Stimulated activated CD4-positive, alpha-beta T cell treated with anti-CD3 and anti-CD28 coated beads, Interleukin-4, amount 100 ng/mL, for 48 hours (primary cell): Measurements from ENCODE around the gene EXOC4.
"Not testable (repeated sequence)": the region's sequence is repeated elsewhere in the genome, so short reads cannot be mapped to it uniquely, and the experiment has no call there.

Source experiments
- DNase-seq, 2 donors: peaks; one replicate each; pipeline ENCODE4 v3.0.0-alpha.2; 2020; ENCODE audit warnings: low read depth in 2 of 2

EXOC4 gene

DNA sequence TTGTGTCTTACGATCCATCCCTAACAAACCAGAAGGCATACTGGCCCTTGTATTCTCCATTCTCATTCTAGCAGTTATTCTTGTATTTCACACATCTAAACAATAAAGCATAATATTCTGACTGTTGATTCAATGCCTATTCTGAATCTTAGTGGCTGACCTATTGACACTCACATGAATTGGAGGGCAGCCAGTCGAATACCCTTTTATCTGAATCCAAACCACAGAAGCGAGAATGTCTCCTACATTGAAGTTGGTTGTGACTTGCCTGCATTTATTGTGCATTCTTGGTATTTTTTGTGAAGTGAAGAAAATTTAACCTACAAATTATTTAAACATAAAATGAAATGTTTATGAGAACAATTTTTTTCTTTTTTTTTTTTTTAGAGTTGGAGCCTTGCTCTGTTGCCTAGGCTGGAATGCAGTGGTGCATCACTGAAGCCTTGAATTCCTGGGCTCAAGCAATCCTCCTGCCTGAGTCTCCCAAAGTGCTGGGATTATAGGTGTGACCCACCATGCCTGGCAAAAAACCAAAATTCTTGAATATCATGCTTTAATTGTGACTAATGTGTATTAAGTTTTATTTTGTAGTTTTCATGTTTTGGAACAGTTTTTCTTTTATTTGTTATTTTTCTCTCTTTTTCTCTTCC, 22.7 kb downstream of the EXOC4 start:
- no peak for DNase-seq

DNA sequence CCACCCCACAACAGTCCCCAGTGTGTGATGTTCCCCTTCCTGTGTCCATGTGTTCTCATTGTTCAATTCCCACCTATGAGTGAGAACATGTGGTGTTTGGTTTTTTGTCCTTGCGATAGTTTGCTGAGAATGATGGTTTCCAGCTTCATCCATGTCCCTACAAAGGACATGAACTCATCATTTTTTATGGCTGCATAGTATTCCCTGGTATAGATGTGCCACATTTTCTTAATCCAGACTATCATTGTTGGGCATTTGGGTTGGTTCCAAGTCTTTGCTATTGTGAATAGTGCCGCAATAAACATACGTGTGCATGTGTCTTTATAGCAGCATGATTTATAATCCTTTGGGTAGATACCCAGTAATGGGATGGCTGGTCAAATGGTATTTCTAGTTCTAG, 26.1 kb downstream of the EXOC4 start:
- DNase-seq = not testable (repeated sequence)

DNA sequence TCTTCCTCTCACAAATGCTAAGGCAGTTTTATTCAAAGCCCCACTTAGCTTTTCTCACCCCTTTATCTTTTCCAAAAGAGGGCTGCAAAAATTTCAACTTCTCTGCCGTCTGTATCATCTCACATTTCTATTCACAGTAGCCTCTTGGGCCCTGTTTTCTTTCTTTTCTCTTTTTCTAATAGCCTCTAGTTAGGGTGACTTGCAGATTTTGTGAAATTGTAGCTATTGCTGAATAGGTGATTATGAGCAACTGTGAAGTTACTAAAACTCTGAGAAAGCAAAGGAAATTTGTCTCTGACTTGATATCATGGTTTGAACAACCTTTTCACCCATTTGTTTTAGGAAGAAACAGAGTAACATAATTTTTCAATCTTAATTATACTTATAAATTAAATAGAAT, 29.2 kb downstream of the EXOC4 start:
- no peak for DNase-seq

DNA sequence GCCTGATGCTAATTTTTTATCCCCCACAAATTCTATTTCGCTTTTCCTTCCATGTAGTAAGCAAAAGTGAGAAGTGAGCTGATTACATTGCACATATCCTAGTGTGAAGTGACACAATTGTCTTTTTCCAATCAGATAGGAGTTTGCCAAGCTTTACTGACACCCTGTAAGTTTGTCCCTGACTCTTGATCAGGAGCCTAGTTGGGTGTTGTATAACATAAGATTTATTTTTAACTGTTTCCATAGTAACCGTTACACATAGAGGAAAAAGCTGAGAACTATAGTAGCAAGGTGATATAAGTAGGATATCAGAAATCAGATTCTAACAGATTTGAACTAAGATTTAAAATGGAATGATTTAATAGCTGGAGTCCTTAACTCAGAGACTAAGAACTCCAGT, 31.2 kb downstream of the EXOC4 start:
- no peak for DNase-seq

DNA sequence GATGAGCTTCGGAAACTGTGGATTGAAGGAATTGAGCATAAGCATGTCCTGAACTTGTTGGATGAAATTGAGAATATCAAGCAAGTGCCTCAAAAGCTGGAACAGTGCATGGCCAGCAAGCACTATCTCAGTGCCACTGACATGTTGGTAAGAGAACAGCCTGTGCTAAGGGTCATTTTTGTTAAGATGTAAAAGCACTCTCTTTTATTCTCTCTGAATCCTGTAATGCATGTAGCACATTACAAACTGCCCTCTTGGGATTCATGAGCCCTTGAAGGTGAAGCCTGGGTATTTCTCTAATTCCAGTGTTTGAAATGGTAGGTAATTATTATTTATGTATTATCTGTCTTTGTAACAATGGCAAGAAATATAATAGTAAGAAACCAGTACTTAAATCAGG, 36.1 kb downstream of the EXOC4 start:
- no peak for DNase-seq

DNA sequence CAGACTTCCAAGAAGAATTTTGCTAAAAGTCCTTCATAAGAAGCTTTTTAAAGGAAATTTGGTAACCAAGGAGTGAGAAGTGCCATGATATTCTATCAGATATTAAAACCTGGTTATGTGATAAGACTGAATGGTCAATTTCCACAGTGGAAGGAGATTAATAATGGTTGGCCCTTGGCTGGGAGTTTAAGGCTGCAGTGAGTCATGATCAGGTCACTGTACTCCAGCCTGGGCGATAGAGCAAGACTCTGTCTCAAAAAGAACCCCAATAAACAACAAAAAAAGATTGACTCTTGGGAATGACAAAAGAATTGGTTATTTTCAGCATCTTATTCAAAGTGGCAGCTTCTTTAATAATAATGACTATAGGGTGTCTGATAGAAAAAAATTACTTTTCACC, 37.2 kb downstream of the EXOC4 start:
- no peak for DNase-seq

DNA sequence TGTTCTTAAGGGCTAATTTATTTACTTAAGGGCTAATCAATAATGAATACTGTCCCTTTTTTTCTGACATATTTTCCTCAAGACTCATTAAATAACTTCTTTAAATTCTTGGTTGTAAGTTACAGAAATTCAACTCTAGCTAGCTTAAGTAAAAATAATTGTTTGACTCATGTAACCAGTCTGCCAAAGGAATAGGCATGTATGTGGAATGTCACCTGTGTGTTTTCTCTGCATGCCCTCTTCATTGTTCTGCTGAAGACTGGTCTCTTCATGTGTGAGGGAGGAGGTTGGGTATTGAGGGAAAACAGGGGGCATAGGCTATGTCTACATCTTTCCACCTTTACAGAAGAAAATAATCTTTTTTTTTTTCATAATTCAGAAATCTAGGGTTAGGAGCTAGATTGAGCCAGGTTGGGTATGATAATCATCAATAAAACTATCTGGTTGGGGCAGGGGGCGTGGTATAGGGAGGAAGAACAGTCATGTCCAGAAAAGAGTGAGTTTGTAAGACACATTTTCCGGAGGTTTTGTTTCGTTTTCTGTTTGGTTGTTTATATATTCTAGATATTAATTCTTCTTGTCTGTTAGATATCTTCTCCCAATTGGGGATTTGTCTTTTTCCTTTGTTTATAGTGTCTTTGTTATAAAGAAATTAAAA, 37.9 kb downstream of the EXOC4 start:
- DNase-seq = peak in 1 of 2 donors; percentile 7

DNA sequence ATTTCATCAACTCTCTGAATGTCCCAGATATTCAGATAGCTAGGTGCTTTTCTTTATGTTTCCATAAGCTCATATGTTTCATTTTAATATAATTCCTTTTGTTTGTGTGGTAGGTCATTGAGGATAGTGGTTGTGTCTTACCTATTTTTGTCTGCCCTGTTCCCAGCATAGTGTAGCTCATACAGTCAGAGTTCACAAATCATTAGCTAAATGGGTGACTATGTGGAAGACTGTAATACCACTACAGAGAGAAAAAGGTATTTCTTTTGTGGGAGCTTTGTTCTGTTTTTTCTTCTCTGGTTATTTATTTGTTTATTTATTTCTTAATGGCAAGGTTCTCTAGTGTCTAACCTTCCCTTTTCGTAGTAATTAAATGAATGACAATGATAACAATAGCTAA, 39.8 kb downstream of the EXOC4 start:
- no peak for DNase-seq

DNA sequence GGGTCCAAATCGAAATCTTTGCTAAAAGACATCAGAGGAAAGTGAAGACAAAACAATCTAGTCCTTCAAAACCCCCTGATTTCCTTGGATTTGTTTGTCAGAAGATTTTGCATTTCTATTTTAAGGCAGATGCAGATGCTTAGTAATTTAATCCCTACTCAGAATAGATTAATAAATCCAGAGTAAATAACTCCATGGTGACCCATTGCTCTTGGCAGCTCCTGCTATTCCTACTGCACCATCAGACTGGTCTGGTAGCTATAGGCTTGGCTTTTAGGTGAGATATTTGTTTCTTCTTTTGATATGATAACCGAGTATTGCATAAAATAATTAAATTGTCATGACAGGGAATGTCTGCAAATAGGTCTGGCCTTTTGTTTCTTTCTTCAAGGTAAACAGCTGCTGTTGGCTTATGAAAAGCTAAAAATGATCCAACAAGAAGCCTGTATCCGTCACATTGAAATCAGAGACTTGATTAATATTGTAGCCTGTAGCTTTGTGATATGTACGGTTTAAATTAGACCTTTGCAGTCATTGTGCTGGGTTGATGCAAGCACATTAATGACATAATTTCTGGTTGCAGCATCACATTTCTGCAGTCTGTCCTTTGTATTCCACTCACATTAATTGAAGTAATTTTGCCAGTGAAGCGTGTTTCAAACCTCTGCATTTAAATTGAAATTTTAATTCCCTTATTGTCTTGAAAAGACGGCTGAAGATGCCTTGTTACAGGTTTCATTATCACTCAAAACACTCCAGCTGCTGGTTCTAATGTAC, 40.7 kb downstream of the EXOC4 start:
- DNase-seq = no peak

DNA sequence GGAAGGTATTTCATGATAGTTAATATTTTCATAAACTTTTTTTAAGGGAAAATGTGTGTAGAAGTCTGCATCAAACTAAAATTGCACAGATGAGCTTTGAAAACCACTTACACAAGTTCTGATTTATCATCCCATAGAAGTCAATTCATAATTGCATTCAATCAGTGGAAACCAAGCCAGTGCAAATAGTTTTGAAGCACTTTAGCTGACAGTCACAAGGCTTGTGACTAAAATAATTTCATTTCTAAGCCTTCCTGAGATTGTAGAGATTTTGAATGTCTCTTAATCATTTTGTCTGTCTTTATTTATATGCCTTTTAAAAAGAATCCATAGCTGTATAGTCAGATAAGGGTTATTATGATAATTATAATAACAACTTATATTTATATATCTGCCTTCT, 41.4 kb downstream of the EXOC4 start:
- no peak for DNase-seq

DNA sequence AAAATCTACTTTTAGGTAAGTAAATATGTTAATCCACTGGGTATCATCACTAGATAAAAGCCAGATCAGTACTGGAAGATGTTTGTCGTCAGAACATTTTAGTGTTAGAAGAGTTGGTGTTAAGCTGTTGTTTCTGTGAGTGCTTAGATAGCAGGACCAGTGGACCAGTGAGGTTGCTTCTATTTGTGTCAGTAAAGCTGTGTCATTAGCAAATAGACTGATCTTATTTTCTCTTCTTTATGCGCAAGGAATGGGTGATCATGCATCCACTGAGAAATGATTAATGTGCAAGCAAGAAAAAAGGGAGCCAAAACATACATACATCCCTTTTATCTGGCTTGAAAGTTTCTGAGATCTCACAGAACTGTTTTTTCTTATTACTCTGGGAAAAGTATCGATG, 42.6 kb downstream of the EXOC4 start:
- DNase-seq = no peak

DNA sequence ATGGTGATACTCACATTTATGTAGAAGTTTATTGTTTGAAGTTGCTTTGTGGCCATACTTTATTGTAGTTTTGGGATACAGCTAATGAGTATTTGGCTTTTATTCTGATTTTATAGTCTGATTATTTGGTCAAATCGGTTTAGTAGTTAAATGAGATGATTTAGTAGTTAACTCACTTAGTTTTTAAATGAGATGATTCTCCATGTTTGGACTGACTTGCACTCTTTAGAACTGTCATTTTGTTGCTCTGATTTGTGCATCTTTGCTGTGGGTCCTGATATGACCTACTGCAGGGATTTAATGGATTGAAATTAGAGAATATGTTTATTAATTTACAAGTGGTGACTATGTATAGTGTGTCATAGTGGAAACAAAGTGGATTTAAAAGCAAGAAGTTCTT, 44.2 kb downstream of the EXOC4 start:
- DNase-seq = no peak

DNA sequence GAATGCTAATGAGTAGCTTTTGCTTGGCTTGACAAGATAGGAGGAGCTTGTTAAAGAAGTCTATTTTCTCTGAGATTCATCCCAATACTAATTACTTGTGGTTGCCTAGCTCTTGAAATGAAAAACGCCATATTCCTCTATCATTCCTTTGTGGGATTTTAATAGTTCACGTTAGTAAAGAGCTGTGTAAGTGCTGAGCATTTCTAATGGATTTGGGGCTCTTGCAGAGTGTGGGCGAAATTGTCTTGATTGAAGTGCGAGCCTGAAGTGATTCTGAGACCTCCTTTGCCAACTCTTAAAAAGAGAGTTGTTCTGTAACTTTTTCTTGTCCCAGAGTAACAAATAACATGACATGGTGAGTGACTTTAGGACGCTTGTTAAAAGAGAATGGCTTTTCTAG, 45.2 kb downstream of the EXOC4 start:
- no peak for DNase-seq

DNA sequence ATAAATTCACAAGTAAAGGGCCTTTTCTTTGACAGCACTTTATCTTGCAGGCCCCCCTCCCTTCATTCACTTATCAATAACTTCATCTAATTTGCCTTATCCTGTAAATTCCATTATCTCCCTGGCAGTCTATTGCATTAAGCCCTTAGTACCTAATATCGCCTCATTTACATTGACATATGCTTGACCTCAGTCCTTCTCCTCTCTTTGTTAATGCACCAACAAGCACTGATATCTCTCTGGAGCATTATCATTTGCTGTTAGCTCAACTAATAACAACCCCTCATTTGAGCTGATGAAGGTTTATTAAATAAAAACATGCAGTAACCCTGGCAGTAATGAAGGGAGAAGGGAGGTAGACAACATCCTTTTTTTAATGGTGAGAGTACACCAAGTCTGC, 46.8 kb downstream of the EXOC4 start:
- no peak for DNase-seq

DNA sequence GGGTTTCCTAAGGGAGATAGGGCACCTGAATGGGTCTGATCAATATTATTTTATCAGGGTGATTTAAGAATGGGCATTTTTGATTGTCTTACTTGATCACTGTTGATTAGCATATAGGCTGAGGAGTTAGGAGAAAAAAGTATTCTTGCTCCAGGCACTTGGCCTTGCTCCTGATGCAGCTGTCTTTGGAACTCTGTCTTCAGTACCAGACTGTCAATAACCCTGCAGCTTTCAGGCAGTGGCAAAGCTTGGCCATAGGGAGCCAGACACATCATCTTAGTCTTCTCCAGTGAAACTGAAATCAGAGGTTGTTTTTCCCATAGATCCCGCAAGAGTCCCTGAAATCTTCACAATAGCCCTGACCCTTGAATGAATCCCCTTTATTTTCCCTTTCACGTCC, 47.2 kb downstream of the EXOC4 start:
- DNase-seq = no peak

DNA sequence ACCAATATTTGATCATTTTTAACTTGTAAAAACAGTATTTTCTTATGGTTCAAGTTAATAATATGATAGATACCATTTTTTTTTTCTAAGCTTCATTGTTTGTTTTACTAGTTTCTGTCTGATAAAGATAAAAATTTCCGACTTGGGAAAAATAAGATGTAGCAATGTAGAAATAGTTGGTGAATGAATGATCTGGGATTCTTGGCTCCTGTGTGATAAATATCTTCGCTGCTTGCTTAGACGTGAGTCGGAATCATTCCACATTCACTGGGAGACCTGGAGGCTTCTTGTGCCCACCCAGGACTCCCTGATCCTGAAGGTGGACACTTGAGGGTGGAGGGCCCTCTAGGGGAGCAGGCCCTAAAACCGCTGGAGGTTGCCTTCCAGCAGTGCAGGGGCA, 47.9 kb downstream of the EXOC4 start:
- no peak for DNase-seq

DNA sequence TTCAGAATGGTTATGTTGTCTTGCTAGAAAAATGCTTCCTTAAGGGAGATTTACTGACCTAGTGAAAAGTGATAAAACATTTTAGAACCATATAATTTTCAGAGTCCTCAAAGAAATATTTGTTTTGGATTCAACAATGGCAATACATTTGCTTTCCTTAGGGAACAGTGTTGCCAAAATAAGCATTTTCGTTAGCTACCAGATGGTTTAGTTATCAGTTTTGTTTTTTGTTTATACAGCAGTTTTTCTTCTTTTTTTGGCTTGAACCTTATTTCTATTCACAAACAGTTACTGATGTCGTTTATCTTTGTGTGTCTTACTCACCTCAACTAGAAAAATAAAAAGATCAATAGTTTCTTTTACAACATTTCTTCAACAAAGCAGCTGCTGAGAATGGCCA, 48.6 kb downstream of the EXOC4 start:
- no peak for DNase-seq

DNA sequence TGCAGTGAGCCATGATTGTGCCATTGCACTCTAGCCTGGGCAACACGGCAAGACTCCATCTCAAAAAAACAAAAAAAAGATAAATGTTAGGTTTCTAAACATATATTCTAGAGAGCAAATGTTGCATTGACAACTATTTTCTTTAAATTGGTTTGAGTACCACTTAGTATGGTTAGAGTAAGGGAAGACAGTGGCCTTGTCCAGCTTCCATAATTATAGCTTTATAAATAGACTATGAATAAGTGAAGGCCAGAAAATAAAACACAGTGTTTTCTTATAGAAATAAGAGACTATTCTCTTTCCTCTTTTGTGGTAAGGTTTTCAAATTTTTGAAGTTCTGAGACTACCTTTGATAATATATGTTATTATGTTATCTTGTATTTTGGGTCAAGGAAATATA, 50.5 kb downstream of the EXOC4 start:
- no peak for DNase-seq

DNA sequence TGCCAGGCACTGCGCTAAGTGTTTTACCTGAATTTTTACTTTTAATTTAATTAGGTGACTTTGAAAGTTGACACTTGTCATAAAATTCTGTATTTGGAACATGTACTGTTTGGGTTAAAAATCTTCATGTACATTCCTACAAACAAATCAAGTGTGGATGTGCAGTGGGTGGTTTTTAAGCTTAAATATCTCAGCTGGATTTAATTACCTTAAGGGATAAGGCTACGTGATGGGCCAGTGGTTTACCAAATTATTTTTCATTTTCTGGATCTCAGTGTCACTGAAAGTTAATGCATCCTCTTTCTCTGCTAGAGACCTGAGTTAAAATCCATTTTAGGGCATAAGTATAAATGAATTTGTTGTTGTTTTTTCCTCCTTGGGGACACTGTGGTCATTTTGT, 51.1 kb downstream of the EXOC4 start:
- DNase-seq = no peak

DNA sequence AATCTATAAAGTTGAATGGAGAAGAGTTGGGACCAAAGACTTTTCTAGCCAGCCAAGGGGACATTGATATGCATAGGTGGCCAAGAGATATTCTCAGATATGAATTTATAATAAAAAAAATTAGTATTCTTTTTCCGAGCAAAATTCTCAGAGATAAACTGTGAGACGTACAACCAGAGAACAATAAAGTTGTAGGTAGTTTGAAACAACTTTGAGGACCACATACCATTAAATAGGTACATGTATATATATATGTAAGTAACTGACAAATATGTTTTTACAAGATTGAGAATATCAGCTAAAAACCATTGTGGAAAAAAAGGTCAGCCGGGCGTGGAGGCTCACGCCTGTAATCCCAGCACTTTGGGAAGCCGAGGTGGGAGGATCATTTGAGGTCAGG, 56.5 kb downstream of the EXOC4 start:
- no peak for DNase-seq

DNA sequence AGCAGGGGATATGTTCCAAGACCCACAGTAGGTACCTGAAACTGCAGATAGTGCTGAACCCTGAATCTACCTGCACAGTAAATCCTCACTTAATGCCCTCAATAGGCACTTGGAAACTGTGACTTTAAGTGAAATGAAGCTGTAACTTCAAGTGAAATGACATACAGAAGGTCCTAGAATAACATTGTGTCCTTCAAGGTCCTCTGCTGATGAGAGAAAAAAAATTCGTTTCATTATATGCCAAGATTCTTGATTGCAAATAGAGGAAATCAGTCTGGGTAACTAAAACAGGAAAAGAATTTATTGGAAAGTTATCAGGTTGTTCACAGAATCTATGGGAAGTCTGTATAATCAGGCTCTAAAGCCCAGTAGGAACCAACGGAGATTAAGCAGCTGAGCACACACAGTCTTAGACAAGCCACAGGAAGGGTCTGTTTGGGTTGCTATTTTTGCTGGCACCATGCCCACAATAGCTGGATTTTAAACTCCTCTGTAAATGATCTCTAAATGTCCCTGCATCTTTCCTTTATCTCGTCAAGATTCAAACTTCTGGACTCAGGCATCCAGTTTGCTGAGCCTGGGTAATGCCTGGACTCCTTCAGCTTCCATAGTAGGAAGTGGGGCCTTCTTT, 57.5 kb downstream of the EXOC4 start:
- no peak for DNase-seq

DNA sequence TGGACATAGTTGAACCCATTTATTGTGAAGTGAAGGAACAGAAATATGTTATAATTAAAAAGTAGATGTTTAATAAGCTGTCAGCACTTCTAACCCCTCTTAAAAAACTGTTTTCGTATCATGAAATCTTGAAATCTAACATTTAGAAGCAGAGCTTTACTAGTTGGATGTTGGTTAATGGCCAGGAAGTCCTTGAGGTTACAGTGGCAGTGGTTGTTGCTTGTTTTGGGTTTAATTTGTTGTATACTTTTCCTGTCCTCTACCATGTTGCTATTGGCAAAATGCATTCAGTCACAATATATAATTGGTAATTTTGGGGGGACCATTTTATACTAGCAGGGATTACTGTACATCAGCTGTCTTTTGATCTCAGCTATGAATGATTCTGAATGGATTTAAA, 60.7 kb downstream of the EXOC4 start:
- DNase-seq = no peak

DNA sequence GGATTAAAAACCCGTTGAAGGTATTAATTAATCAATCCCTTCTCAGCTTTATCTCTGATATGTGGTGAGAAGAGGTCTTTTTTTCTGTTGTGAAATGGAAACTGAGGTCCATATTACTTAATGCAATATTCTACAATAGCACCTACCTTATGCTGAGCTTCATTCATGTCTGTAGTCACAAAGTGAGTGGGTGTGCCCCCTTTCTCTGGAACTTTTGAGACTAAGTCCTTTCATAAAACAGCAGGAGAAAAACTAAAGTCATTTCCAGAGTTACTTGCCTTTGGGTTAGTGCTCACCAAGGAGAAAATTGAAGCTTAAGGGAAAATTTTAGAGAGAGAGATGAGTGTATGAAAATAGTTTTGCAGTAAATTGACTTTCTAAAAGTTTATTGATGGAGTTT, 61.2 kb downstream of the EXOC4 start:
- DNase-seq = no peak
